OCI-LY1 (cell line): ENCODE results near the gene CDC6.

Source experiments
- CTCF ChIP-seq: fragments of 200-600 bp; sonication (generic), shearing (Covaris generic); IDR thresholded peaks from 2 replicates; pipeline ENCODE4 v1.5.1; 2017; ENCODE audit warnings: mild to moderate bottlenecking, antibody characterized with exemption, low read length, moderate library complexity, mixed read lengths
- EZH2 ChIP-seq: fragments of 200-600 bp; sonication (generic), shearing (Covaris generic); IDR thresholded peaks from 2 replicates; pipeline ENCODE4 v1.8.0; 2017; ENCODE audit warnings: borderline replicate concordance, mixed run types, mild to moderate bottlenecking, antibody characterized with exemption, low read length, moderate library complexity, mixed read lengths

DNA sequence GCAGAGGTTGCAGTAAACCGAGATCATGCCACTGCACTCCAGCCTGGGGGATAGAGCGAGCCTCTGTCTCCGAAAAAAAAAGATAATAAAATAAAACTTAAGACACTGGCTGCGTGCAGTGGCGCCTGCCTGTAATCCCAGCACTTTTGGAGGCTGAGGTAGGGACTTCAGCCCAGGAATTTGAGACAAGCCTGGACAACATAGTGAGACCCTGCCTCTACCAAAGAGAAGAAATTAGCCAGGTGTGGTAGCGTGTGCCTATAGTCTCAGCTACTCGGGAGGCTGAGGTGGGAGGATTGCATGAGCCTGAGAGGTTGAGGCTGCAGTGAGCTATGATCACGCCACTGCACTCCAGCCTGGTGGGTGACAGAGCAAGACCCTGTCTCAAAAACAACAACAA lies 47.9 kb downstream of the CDC6 start:
- TF ChIP-seq CTCF (no peak), EZH2 (no peak)
